HCT116 (cell line): ENCODE measurements around the gene IL12A. TPM values are rescaled to one million over a fixed set of nuclear protein-coding genes. Genes with fewer than 3 reads are reported as not detected.
A peak's percentile ranks its signal among the peaks of the same experiment; 100 is the strongest.

Experiments
- ATAC-seq: fragments of 200-7000 bp; cut with Tn5 transposase; 2 replicates; pipeline ENCODE4 v1.9.1; 2020; ENCODE audit warnings: mild to moderate bottlenecking, moderate library complexity
- BruUV-seq: library from RNA; stranded (reverse); fragments of 400-500 nt; replicated peaks from 2 replicates; lab custom pipeline; 2021; lab: Mats Ljungman, UMichigan
- CTCF ChIA-PET: fragments of 300-600 bp; sonication (Branson Sonifier 250); formaldehyde crosslinking; loops from one replicate; lab custom pipeline; 2021; ENCODE audit warnings: antibody characterized with exemption; lab: Charles Lee
- POLR2A ChIA-PET: fragments of 300-600, 350-600 bp; sonication (Branson Sonifier 250); formaldehyde crosslinking; loops from one replicate; lab custom pipeline; 2021; ENCODE audit warnings: antibody characterized with exemption; lab: Charles Lee
- RAD21 ChIA-PET, 2 experiments: fragments of 300-600 bp; sonication (Branson Sonifier 250); formaldehyde crosslinking; loops; one replicate each; lab custom pipeline; 2023; ENCODE audit warnings: low total read pairs in 2 of 2; ENCODE audit not compliant: uncharacterized antibody in 2 of 2, unreplicated experiment in 2 of 2, low non-redundant PET in 1 of 2; lab: Charles Lee
- DNase-seq: peaks from one replicate; pipeline ENCODE4 v3.0.0-alpha.2; 2010; ENCODE audit warnings: low read depth, low spot score
- H2AFZ ChIP-seq: fragments of 200-600 bp; shearing (Covaris generic), sonication (generic); 2 replicates; pipeline ENCODE4 v1.6.1; 2017; ENCODE audit warnings: low read depth, mixed run types, mixed read lengths, antibody characterized with exemption, low read length; ENCODE audit not compliant: poor library complexity, severe bottlenecking
- H3K27ac ChIP-seq: 2 replicates; pipeline ENCODE4 v1.5.1; 2012; ENCODE audit warnings: low read depth, low read length
- H3K27me3 ChIP-seq: fragments of 200-600 bp; sonication (generic); 2 replicates; pipeline ENCODE4 v1.6.1; 2016; ENCODE audit warnings: mixed run types, low read length, mixed read lengths; ENCODE audit not compliant: insufficient read depth
- H3K36me3 ChIP-seq, 2 experiments: fragments of 200-500 bp in 1 of 2; fragments of 200-600 bp in 1 of 2; sonication (Bioruptor generic) in 1 of 2; sonication (generic) in 1 of 2; 2 replicates each; pipeline versions ENCODE4 v1.5.1 to v1.6.1; 2014 to 2016; ENCODE audit warnings: low read length in 2 of 2, inconsistent platforms in 1 of 2, mixed read lengths in 1 of 2, mixed run types in 1 of 2; ENCODE audit not compliant: insufficient read depth in 2 of 2, control insufficient read depth in 1 of 2
- H3K4me1 ChIP-seq, 2 experiments: fragments of 200-600 bp in 1 of 2; sonication (generic) in 1 of 2; 2 replicates each; pipeline versions ENCODE4 v1.5.1 to v1.6.1; 2012 to 2017; ENCODE audit warnings: low read length in 2 of 2, inconsistent platforms in 1 of 2, mild to moderate bottlenecking in 1 of 2, mixed read lengths in 1 of 2, mixed run types in 1 of 2, moderate library complexity in 1 of 2; ENCODE audit not compliant: insufficient read depth in 2 of 2, control insufficient read depth in 1 of 2
- H3K4me2 ChIP-seq: fragments of 200-600 bp; sonication (generic); 2 replicates; pipeline ENCODE4 v1.6.1; 2017; ENCODE audit warnings: mixed run types, low read length, mixed read lengths
- H3K4me3 ChIP-seq, 2 experiments: fragments of 200-600 bp in 1 of 2; sonication (generic) in 1 of 2; replicated peaks in 1 of 2; 2 replicates each; pipeline ENCODE4 v1.5.1; 2011 to 2016; ENCODE audit warnings: low read length in 2 of 2, control low read depth in 1 of 2, low read depth in 1 of 2, mild to moderate bottlenecking in 1 of 2, mixed read lengths in 1 of 2, mixed run types in 1 of 2
- H3K79me2 ChIP-seq: fragments of 200-600 bp; sonication (generic); 2 replicates; pipeline ENCODE4 v1.6.1; 2017; ENCODE audit warnings: mild to moderate bottlenecking, mixed run types, low read length, moderate library complexity, mixed read lengths; ENCODE audit not compliant: insufficient read depth
- H3K9ac ChIP-seq: fragments of 200-600 bp; sonication (generic); 2 replicates; pipeline ENCODE4 v1.6.1; 2016; ENCODE audit warnings: low read length, mixed read lengths
- H3K9me2 ChIP-seq: fragments of 200-600 bp; sonication (generic), shearing (Covaris generic); 2 replicates; pipeline ENCODE4 v1.6.1; 2017; ENCODE audit warnings: mixed run types, mild to moderate bottlenecking, moderate library complexity; ENCODE audit not compliant: insufficient read depth
- H3K9me3 ChIP-seq, 2 experiments: fragments of 200-500 bp in 1 of 2; fragments of 200-600 bp in 1 of 2; sonication (Bioruptor generic) in 1 of 2; sonication (generic) in 1 of 2; 2 replicates each; pipeline ENCODE4 v1.6.1; 2014 to 2017; ENCODE audit warnings: low read length in 2 of 2, mixed read lengths in 2 of 2, inconsistent platforms in 1 of 2, low read depth in 1 of 2, mild to moderate bottlenecking in 1 of 2, mixed run types in 1 of 2, moderate library complexity in 1 of 2; ENCODE audit not compliant: control insufficient read depth in 1 of 2, insufficient read depth in 1 of 2
- H4K20me1 ChIP-seq: fragments of 200-600 bp; sonication (generic), shearing (Covaris generic); 2 replicates; pipeline ENCODE4 v1.6.1; 2017; ENCODE audit warnings: mixed run types, mild to moderate bottlenecking, moderate library complexity; ENCODE audit not compliant: insufficient read depth
- intact Hi-C: fragments of 100-400 bp; cut with micrococcal nuclease; formaldehyde crosslinking; loops from 2 replicates; pipeline ENCODE4 v1.10.0; 2022
- total RNA-seq: library from RNA; stranded (reverse); gene quantifications from one replicate; pipeline ENCODE4 v1.2.1, GENCODE V29; 2021; ENCODE audit not compliant: unreplicated experiment
- TF ChIP-seq, protein P1 (sequence below): IDR thresholded peaks from 2 replicates; pipeline ENCODE4 v1.6.1; 2012; ENCODE audit warnings: low read depth
- TF ChIP-seq, protein P2 (sequence below): IDR thresholded peaks from 2 replicates; pipeline ENCODE4 v1.6.1; 2012

Gene IL12A
- total RNA-seq, 1 experiment from 2014 or later, result 2.8 TPM

DNA sequence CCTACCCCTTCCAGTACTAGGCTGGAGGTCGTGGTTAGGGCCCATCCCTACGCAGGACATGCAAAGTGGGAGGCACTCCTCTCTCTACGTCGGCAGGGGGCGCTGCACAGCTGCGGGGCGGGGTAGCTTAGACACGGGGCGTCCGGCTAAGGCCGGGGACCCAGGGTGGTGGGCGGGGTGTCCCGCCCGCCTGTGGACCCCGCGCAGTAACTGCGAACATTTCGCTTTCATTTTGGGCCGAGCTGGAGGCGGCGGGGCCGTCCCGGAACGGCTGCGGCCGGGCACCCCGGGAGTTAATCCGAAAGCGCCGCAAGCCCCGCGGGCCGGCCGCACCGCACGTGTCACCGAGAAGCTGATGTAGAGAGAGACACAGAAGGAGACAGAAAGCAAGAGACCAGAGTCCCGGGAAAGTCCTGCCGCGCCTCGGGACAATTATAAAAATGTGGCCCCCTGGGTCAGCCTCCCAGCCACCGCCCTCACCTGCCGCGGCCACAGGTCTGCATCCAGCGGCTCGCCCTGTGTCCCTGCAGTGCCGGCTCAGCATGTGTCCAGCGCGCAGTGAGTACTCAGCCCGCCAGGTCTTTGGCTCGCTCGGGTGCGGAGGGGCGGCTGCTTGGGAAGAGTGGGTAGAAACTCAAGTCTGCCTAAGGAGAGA lies at the start of gene IL12A (continued):
- TF ChIP-seq, protein P1, sequence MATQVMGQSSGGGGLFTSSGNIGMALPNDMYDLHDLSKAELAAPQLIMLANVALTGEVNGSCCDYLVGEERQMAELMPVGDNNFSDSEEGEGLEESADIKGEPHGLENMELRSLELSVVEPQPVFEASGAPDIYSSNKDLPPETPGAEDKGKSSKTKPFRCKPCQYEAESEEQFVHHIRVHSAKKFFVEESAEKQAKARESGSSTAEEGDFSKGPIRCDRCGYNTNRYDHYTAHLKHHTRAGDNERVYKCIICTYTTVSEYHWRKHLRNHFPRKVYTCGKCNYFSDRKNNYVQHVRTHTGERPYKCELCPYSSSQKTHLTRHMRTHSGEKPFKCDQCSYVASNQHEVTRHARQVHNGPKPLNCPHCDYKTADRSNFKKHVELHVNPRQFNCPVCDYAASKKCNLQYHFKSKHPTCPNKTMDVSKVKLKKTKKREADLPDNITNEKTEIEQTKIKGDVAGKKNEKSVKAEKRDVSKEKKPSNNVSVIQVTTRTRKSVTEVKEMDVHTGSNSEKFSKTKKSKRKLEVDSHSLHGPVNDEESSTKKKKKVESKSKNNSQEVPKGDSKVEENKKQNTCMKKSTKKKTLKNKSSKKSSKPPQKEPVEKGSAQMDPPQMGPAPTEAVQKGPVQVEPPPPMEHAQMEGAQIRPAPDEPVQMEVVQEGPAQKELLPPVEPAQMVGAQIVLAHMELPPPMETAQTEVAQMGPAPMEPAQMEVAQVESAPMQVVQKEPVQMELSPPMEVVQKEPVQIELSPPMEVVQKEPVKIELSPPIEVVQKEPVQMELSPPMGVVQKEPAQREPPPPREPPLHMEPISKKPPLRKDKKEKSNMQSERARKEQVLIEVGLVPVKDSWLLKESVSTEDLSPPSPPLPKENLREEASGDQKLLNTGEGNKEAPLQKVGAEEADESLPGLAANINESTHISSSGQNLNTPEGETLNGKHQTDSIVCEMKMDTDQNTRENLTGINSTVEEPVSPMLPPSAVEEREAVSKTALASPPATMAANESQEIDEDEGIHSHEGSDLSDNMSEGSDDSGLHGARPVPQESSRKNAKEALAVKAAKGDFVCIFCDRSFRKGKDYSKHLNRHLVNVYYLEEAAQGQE, result no peak

DNA sequence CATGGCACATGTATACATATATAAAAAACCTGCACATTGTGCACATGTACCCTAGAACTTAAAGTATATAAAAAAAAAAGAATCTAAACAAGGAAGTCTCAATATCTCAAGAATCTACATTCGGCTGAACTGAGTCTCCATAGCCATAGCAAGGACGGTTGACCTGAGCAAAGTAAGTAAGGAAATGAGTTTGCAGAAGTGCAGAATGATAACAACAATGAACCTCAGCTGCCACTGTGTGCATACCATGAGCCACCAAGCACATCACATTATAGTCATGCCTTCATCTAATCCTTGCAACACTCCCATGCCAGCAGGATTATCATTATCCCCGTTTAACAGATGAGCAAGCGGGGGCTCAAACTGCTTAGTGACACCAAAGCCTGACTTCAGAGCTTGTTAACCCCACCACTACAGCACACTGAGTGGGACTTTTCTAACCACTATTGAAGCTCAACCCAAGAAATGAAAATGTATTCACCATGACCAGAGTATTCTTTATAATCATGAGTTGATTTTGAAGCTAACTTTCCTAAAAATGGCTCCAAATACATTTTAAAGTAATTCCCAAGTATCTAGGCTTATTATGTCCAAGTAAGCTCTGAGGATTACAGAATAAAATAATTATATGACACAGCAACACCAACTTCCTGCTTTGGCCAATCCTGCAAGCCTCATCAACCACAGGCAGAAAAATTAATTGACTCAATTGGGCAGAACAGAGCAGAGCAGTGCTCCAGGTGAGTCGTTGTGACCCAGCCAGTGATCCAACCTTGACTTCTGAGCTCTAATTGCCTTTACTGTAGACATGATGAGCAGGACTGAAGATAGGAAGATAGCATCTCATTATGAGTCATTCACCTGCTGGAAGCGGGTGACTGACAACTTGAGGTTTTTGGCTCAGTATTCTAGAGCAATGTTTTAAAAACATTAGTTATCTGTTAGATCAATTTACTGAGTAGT lies 47.3 kb upstream of the IL12A start:
- BruUV-seq, result no TSS peak
- H3K9me2 ChIP-seq, result no peaks in the 10 kb centered on the region
- H4K20me1 ChIP-seq, result no peaks in the 10 kb centered on the region
- H2AFZ ChIP-seq, result no peak overlapping the region
- POLR2A ChIA-PET, result no interaction called here
- H3K9ac ChIP-seq, result no peak overlapping the region
- CTCF ChIA-PET, result no interaction called here
- no peaks in the 10 kb centered on the region for H3K36me3 ChIP-seq
- H3K9me3 ChIP-seq, result no peaks in the 10 kb centered on the region
- DNase-seq, result no peak
- H3K4me1 ChIP-seq, result peaks cover 0 to 4% of the 10 kb centered on the region in 2 experiments; a peak in 1 of 4 replicates
- ATAC-seq, result 0 out of 2 replicates have a peak, but pooled peaks have one; percentile 25
- TF ChIP-seq, protein P2, sequence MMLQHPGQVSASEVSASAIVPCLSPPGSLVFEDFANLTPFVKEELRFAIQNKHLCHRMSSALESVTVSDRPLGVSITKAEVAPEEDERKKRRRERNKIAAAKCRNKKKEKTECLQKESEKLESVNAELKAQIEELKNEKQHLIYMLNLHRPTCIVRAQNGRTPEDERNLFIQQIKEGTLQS, result no peak
- no peaks in the 10 kb centered on the region for H3K27me3 ChIP-seq
- RAD21 ChIA-PET, result no interaction called here
- H3K27ac ChIP-seq, result no peak overlapping the region
- intact Hi-C loops, result no loop called here
- no peak overlapping the region for H3K4me3 ChIP-seq
- no peak overlapping the region for H3K4me2 ChIP-seq
- no peaks in the 10 kb centered on the region for H3K79me2 ChIP-seq
